HCT116 (cell line): ENCODE results near the gene PADI3.

ENCODE experiments used
- EZH2phosphoT487 ChIP-seq: fragments of 200-600 bp; IDR thresholded peaks from 2 replicates; pipeline ENCODE4 v1.6.1; 2018; ENCODE audit warnings: antibody characterized with exemption, borderline replicate concordance
- SIN3A ChIP-seq: IDR thresholded peaks from 2 replicates; pipeline ENCODE4 v1.6.1; 2012; ENCODE audit warnings: low read depth

- TF ChIP-seq SIN3A = no peak
- TF ChIP-seq EZH2phosphoT487 = no peak
Observed at GRCh38 chr1:17315542-17316130, 66.7 kb downstream of the PADI3 start.
